Skeletal muscle tissue (tissue), 4 donors: Measurements from ENCODE around the gene CRYBA4. TPM values are rescaled to one million over a fixed set of nuclear protein-coding genes. Genes with fewer than 3 reads are reported as not detected.
"Not testable (repeated sequence)": the region's sequence is repeated elsewhere in the genome, so short reads cannot be mapped to it uniquely, and the experiment has no call there.

Source experiments
- H3K27ac ChIP-seq: one replicate; pipeline ENCODE4 v1.7.0; 2013; ENCODE audit warnings: mild to moderate bottlenecking, low read depth, low read length, inconsistent platforms
- H3K27me3 ChIP-seq, 3 donors: one replicate each; pipeline ENCODE4 v1.7.0; 2013; ENCODE audit warnings: low read length in 3 of 3; ENCODE audit not compliant: control insufficient read depth in 3 of 3, insufficient read depth in 3 of 3
- H3K36me3 ChIP-seq, 3 donors: one replicate each; pipeline ENCODE4 v1.7.0; 2013; ENCODE audit warnings: low read length in 3 of 3; ENCODE audit not compliant: control insufficient read depth in 3 of 3, insufficient read depth in 3 of 3
- H3K4me1 ChIP-seq, 3 donors: one replicate each; pipeline ENCODE4 v1.7.0; 2013; ENCODE audit warnings: low read length in 3 of 3, mild to moderate bottlenecking in 3 of 3; ENCODE audit not compliant: control insufficient read depth in 3 of 3, insufficient read depth in 3 of 3
- H3K4me3 ChIP-seq, 3 donors: one replicate each; pipeline ENCODE4 v1.7.0; 2013; ENCODE audit warnings: low read length in 3 of 3
- H3K9ac ChIP-seq, 3 donors: one replicate each; pipeline ENCODE4 v1.7.0; 2013; ENCODE audit warnings: low read length in 3 of 3, mild to moderate bottlenecking in 3 of 3, moderate library complexity in 2 of 3, low read depth in 1 of 3
- H3K9me3 ChIP-seq, 3 donors: one replicate each; pipeline ENCODE4 v1.7.0; 2013; ENCODE audit warnings: low read length in 3 of 3; ENCODE audit not compliant: control insufficient read depth in 3 of 3
- total RNA-seq: library from RNA; depleted of rRNA; stranded (reverse); fragments of >200 nt; gene quantifications from one replicate; pipeline ENCODE4 v1.2.3, GENCODE V29; 2014
- donor health status: Osteomylitis.

CRYBA4 gene
- total RNA-seq, 1 donor from 2014 or later: not detected

GRCh38 chr22:26610072-26610958 lies 11.4 kb upstream of the CRYBA4 start:
- Histone ChIP-seq H3K27me3 (peaks cover 5 to 17% (median 14%) of the 10 kb centered on the region in 3 donors), H3K9me3 (no peaks in the 10 kb centered on the region), H3K36me3 (no peaks in the 10 kb centered on the region), H3K9ac (no peak overlapping the region), H3K4me1 (no peaks in the 10 kb centered on the region), H3K27ac (no peak overlapping the region), H3K4me3 (no peak overlapping the region)

- no peaks in the 10 kb centered on the region for H3K9me3 ChIP-seq
- no peaks in the 10 kb centered on the region for H3K4me1 ChIP-seq
- H3K36me3 ChIP-seq: no peaks in the 10 kb centered on the region
- H3K27me3 ChIP-seq: peaks cover 7 to 17% (median 14%) of the 10 kb centered on the region in 3 donors
- no peak overlapping the region for H3K9ac ChIP-seq
- H3K4me3 ChIP-seq: no peak overlapping the region
- H3K27ac ChIP-seq: no peak overlapping the region
These were observed 10.8 kb upstream of the CRYBA4 start for GRCh38 chr22:26610996-26611395.

- Histone ChIP-seq H3K36me3 (no peaks in the 10 kb centered on the region), H3K4me3 (no peak overlapping the region), H3K9me3 (no peaks in the 10 kb centered on the region), H3K4me1 (no peaks in the 10 kb centered on the region), H3K27me3 (peaks cover 10 to 17% (median 14%) of the 10 kb centered on the region in 3 donors), H3K9ac (no peak overlapping the region), H3K27ac (no peak overlapping the region)
These were observed 9.1 kb upstream of the CRYBA4 start for GRCh38 chr22:26612652-26613051.

- H3K4me1 ChIP-seq: not testable (repeated sequence)
These were observed 8.0 kb upstream of the CRYBA4 start for GRCh38 chr22:26613753-26614152.

GRCh38 chr22:26614322-26614721 lies 7.4 kb upstream of the CRYBA4 start:
- Histone ChIP-seq H3K36me3 (no peaks in the 10 kb centered on the region), H3K4me3 (no peak overlapping the region), H3K27ac (no peak overlapping the region), H3K9me3 (no peaks in the 10 kb centered on the region), H3K27me3 (peaks cover 9 to 17% (median 14%) of the 10 kb centered on the region in 3 donors), H3K4me1 (peaks cover under 1 to 3% (median 2%) of the 10 kb centered on the region in 3 donors), H3K9ac (no peak overlapping the region)

More at GRCh38 chr22:26613753-26614152, 8.0 kb upstream of the CRYBA4 start:
- H3K27me3 ChIP-seq: peaks cover 9 to 17% (median 14%) of the 10 kb centered on the region in 3 donors
- H3K27ac ChIP-seq, H3K9ac ChIP-seq, H3K4me3 ChIP-seq, H3K9me3 ChIP-seq, H3K36me3 ChIP-seq: not testable (repeated sequence)

GRCh38 chr22:26615149-26615548 lies 6.6 kb upstream of the CRYBA4 start:
- H3K27ac ChIP-seq: no peak overlapping the region
- no peaks in the 10 kb centered on the region for H3K36me3 ChIP-seq
- H3K27me3 ChIP-seq: peaks cover 9 to 17% (median 14%) of the 10 kb centered on the region in 3 donors
- peaks cover 2 to 5% (median 3%) of the 10 kb centered on the region in 3 donors for H3K4me1 ChIP-seq
- H3K4me3 ChIP-seq: no peak overlapping the region
- H3K9ac ChIP-seq: no peak overlapping the region
- H3K9me3 ChIP-seq: no peaks in the 10 kb centered on the region

- no peak overlapping the region for H3K9ac ChIP-seq
- H3K4me3 ChIP-seq: no peak overlapping the region
- no peaks in the 10 kb centered on the region for H3K36me3 ChIP-seq
- H3K9me3 ChIP-seq: no peaks in the 10 kb centered on the region
- H3K4me1 ChIP-seq: peaks cover 2 to 5% (median 3%) of the 10 kb centered on the region in 3 donors
- peaks cover 9 to 17% (median 14%) of the 10 kb centered on the region in 3 donors for H3K27me3 ChIP-seq
- no peak overlapping the region for H3K27ac ChIP-seq
These were observed 5.8 kb upstream of the CRYBA4 start for GRCh38 chr22:26615830-26616435.

- H3K36me3 ChIP-seq: no peaks in the 10 kb centered on the region
- peaks cover 2 to 5% (median 3%) of the 10 kb centered on the region in 3 donors for H3K4me1 ChIP-seq
- no peak overlapping the region for H3K9ac ChIP-seq
- no peak overlapping the region for H3K4me3 ChIP-seq
- H3K27ac ChIP-seq: no peak overlapping the region
- H3K9me3 ChIP-seq: no peaks in the 10 kb centered on the region
- peaks cover 9 to 17% (median 13%) of the 10 kb centered on the region in 3 donors for H3K27me3 ChIP-seq
These were observed 5.1 kb upstream of the CRYBA4 start for GRCh38 chr22:26616650-26617049.

- Histone ChIP-seq H3K9me3 (no peaks in the 10 kb centered on the region), H3K36me3 (no peaks in the 10 kb centered on the region), H3K27ac (no peak within 1 kb of the TSS), H3K27me3 (peaks cover 7 to 12% (median 9%) of the 10 kb centered on the region in 3 donors), H3K4me1 (peaks cover 2 to 5% (median 3%) of the 10 kb centered on the region in 3 donors), H3K4me3 (no peak within 1 kb of the TSS), H3K9ac (no peak within 1 kb of the TSS)
These were observed 4.2 kb upstream of the CRYBA4 start, which contains the start of gene CRYBB1 for GRCh38 chr22:26617271-26618199. TSS of gene CRYBB1 (minus strand) at chr22:26618027. CDS start at chr22:26616319, 1,708 bp downstream.
